Activated CD4-positive, alpha-beta memory T cell treated with anti-CD3 and anti-CD28 coated beads, Interleukin-2, amount 10 ng/mL, durations not matched to agents 7 days and 5 days (primary cell): Measurements from ENCODE around the gene CNOT6. TPM values are rescaled to one million over a fixed set of nuclear protein-coding genes. Genes with fewer than 3 reads are reported as not detected.

Experiments used
- CTCF ChIA-PET: fragments of 350-600 bp; sonication (Branson Sonifier 250); formaldehyde crosslinking; loops from one replicate; lab custom pipeline; 2021; ENCODE audit warnings: antibody characterized with exemption, inconsistent platforms; lab: Charles Lee
- POLR2A ChIA-PET: fragments of 350-600 bp; sonication (Branson Sonifier 250); formaldehyde crosslinking; loops from one replicate; lab custom pipeline; 2021; ENCODE audit warnings: antibody characterized with exemption; lab: Charles Lee
- DNase-seq: peaks from one replicate; pipeline ENCODE4 v3.0.0-alpha.2; 2020
- H3K27ac Mint-ChIP-seq: one replicate; pipeline ENCODE4 v1.8.0; 2021; ENCODE audit warnings: mild to moderate bottlenecking, mixed read lengths
- H3K27me3 Mint-ChIP-seq: one replicate; pipeline ENCODE4 v1.8.0; 2021; ENCODE audit warnings: mixed read lengths
- H3K36me3 Mint-ChIP-seq: one replicate; pipeline ENCODE4 v1.8.0; 2021; ENCODE audit warnings: low read depth, mixed read lengths
- H3K4me1 Mint-ChIP-seq: one replicate; pipeline ENCODE4 v1.8.0; 2021; ENCODE audit warnings: mixed read lengths
- H3K4me3 Mint-ChIP-seq: one replicate; pipeline ENCODE4 v1.8.0; 2021; ENCODE audit warnings: mild to moderate bottlenecking, mixed read lengths
- H3K9me3 Mint-ChIP-seq: one replicate; pipeline ENCODE4 v1.8.0; 2021; ENCODE audit warnings: mixed read lengths
- total RNA-seq, 2 experiments: library from RNA; stranded (reverse); gene quantifications; one replicate each; pipeline ENCODE4 v1.2.3, GENCODE V29; 2021

Gene CNOT6
- total RNA-seq, 2 experiments from 2014 or later: 34.9 to 36.2 TPM

- no peak overlapping the region for H3K4me3 Mint-ChIP-seq
- H3K27ac Mint-ChIP-seq: no peak overlapping the region
- H3K4me1 Mint-ChIP-seq: no peaks in the 10 kb centered on the region
- POLR2A ChIA-PET: no interaction called here
- H3K9me3 Mint-ChIP-seq: no peaks in the 10 kb centered on the region
- no peaks in the 10 kb centered on the region for H3K36me3 Mint-ChIP-seq
- H3K27me3 Mint-ChIP-seq: peaks cover 3% of the 10 kb centered on the region
- DNase-seq: no peak
- CTCF ChIA-PET: no interaction called here
Observed at GRCh38 chr5:180613814-180614188, 119.6 kb downstream of the CNOT6 start.

DNA sequence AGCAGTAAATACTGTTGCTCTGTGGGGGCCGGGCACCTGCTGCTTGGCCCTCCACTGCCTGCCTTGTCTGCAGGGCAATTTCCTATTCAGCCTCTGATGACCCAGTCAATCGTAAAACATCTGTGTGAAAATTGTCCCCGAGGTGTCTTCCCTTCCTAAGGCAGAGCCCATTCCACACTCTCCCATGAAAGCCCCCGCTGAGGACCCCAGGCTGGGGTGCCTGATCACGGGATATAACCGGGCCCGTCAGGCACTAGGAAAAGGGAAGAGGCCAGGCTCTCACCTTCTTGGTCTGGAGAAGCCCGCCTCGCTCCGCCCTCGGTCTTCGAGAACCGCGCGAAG, 124.3 kb downstream of the CNOT6 start:
- Mint-ChIP-seq H3K4me3 (no peak overlapping the region), H3K36me3 (no peaks in the 10 kb centered on the region), H3K9me3 (no peaks in the 10 kb centered on the region), H3K4me1 (no peaks in the 10 kb centered on the region), H3K27ac (no peak overlapping the region), H3K27me3 (peaks cover 3% of the 10 kb centered on the region)
- CTCF ChIA-PET: interaction anchor here (1.0 to 1.4 kb wide), 3 partner anchors 12 to 102 kb away, joined by 3 to 5 read pairs (median 3); no protein-coding TSS in a partner anchor
- no peak for DNase-seq
- POLR2A ChIA-PET: no interaction called here

DNA sequence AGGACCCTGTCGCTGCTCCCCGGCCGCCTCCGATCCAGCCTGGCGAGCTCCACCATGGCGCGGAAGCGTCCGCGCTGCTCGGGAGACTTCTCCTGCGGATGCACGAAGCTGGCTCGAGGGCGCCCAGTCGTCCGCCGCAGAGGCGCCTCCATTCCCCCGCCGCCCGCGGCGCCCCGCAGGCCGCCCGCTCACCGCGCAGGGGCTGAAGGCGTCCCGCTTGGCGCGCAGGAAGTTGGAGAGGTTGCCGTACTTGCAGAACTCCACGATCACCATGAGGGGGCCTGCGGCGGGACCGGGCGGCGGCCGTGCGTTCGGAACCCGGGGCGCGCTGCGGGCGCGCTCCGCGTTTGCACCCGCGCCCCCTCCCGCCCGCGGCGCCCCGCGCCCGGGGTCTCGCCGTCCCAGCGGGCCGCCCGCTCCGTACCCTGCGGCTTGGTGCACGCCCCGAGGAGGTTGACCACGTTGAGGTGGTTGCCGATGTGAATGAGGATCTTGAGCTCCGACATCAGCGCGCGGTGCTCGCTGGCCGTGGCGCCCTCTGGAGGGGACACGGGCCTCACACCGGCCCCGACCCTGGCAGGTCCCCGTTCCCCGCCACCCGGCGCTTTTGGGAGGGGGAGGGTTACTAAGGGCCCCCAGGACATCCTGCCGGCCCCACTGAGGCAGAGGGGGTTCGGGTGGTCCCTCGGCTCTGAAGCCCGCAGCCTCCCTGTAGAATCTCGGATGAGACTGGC, 124.8 kb downstream of the CNOT6 start:
- Mint-ChIP-seq H3K4me1 (peaks cover 2% of the 10 kb centered on the region), H3K36me3 (no peaks in the 10 kb centered on the region), H3K9me3 (no peaks in the 10 kb centered on the region), H3K27ac (no peak overlapping the region), H3K4me3 (no peak overlapping the region), H3K27me3 (peaks cover 3% of the 10 kb centered on the region)
- peak; percentile 40 for DNase-seq
- POLR2A ChIA-PET: no interaction called here
- CTCF ChIA-PET: interaction anchor here (1.0 to 1.4 kb wide), 3 partner anchors 12 to 102 kb away, joined by 3 to 5 read pairs (median 3); no protein-coding TSS in a partner anchor

DNA sequence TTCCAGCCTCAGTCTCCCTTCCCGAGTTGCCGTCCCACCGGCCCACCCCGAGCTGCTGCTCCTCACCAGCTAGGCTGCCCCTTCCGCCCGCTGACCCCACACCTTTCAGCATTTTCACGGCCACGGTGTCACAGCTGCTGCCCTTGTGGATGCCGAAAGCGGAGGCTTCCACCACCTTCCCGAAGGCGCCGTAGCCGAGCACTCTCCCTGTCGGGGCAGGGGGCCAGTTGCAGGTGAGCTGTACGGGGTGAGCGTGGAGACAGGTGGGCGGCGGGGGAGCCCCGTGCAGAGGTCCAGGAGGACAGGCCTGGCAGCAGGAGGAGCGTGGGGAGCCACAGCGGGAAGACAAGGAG, 125.4 kb downstream of the CNOT6 start:
- no peak overlapping the region for H3K4me3 Mint-ChIP-seq
- no peaks in the 10 kb centered on the region for H3K36me3 Mint-ChIP-seq
- CTCF ChIA-PET: interaction anchor here (1.1 to 1.4 kb wide), 2 partner anchors 13 to 101 kb away, joined by 3 to 5 read pairs; no protein-coding TSS in a partner anchor

GRCh38 chr5:180620014-180620413, 125.8 kb downstream of the CNOT6 start:
- no peaks in the 10 kb centered on the region for H3K36me3 Mint-ChIP-seq
- no peaks in the 10 kb centered on the region for H3K9me3 Mint-ChIP-seq
- ChIA-PET CTCF (no interaction called here), POLR2A (no interaction called here)
- no peak for DNase-seq
- peaks cover 4% of the 10 kb centered on the region for H3K4me1 Mint-ChIP-seq
- H3K27ac Mint-ChIP-seq: no peak overlapping the region
- no peak overlapping the region for H3K4me3 Mint-ChIP-seq
- H3K27me3 Mint-ChIP-seq: peaks cover 3% of the 10 kb centered on the region

More for the DNA sequence above, 125.4 kb downstream of the CNOT6 start:
- no peak for DNase-seq
- H3K9me3 Mint-ChIP-seq: no peaks in the 10 kb centered on the region
- no peak overlapping the region for H3K27ac Mint-ChIP-seq
- POLR2A ChIA-PET: no interaction called here
- H3K27me3 Mint-ChIP-seq: peaks cover 3% of the 10 kb centered on the region
- peaks cover 2% of the 10 kb centered on the region for H3K4me1 Mint-ChIP-seq

- H3K36me3 Mint-ChIP-seq: no peaks in the 10 kb centered on the region
- ChIA-PET POLR2A (no interaction called here), CTCF (no interaction called here)
- no peak overlapping the region for H3K4me3 Mint-ChIP-seq
- H3K27me3 Mint-ChIP-seq: peaks cover 3% of the 10 kb centered on the region
- H3K4me1 Mint-ChIP-seq: peaks cover 4% of the 10 kb centered on the region
- DNase-seq: no peak
- no peaks in the 10 kb centered on the region for H3K9me3 Mint-ChIP-seq
- H3K27ac Mint-ChIP-seq: no peak overlapping the region
Observed at GRCh38 chr5:180621311-180621710, 127.1 kb downstream of the CNOT6 start.

DNA sequence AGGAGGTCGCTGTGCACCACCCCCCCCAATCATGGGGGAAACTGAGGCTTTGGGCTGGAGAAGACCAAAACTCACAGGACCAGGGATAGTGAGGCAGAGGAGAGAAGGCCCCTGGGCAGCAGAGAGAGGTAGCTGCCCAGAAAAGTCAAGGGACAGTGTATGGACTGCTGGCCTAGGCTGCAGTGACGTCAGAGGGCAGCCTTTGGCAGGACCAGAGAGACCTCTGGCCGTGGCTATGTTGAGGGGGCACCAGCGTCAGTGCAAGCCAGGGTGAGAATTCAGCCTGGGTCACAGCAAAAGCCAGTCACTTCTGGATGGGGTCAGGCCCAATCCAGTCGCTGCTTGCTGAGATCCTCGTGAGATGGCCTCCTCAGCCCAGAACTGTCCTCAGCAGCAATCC, 128.7 kb downstream of the CNOT6 start:
- POLR2A ChIA-PET: no interaction called here
- Mint-ChIP-seq H3K36me3 (no peaks in the 10 kb centered on the region), H3K4me3 (no peak overlapping the region), H3K27ac (no peak overlapping the region), H3K4me1 (peaks cover 4% of the 10 kb centered on the region), H3K27me3 (peaks cover 3% of the 10 kb centered on the region), H3K9me3 (no peaks in the 10 kb centered on the region)
- CTCF ChIA-PET: no interaction called here
- no peak for DNase-seq

- H3K36me3 Mint-ChIP-seq: no peaks in the 10 kb centered on the region
- H3K27me3 Mint-ChIP-seq: peaks cover 2% of the 10 kb centered on the region
- no peak overlapping the region for H3K27ac Mint-ChIP-seq
- DNase-seq: no peak
- ChIA-PET CTCF (no interaction called here), POLR2A (no interaction called here)
- H3K4me1 Mint-ChIP-seq: peaks cover 4% of the 10 kb centered on the region
- no peaks in the 10 kb centered on the region for H3K9me3 Mint-ChIP-seq
- H3K4me3 Mint-ChIP-seq: no peak overlapping the region
Observed at GRCh38 chr5:180623411-180623834, 129.2 kb downstream of the CNOT6 start.

DNA sequence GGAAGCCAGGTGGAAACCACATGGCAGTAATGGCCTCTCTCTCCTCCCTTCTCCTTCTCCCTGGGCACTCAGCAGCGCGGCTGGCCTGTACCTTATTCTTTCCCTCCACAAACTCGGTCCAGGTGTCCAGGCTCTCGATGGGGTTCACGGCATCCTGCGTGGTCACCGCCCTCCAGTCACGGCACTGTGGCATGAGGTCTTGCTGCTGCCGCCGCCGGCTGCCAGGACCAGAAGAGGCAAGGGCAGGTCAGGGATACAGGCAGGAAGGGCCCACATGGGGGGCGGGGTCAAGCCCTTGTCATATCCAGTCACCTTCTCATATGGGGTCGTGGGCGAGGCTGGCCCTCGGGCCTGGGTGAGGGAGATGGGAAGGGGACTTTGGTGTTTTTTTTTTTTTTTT, 129.7 kb downstream of the CNOT6 start:
- DNase-seq: no peak
- H3K36me3 Mint-ChIP-seq: no peaks in the 10 kb centered on the region
- H3K27me3 Mint-ChIP-seq: no peaks in the 10 kb centered on the region
- ChIA-PET POLR2A (no interaction called here), CTCF (no interaction called here)
- no peak overlapping the region for H3K27ac Mint-ChIP-seq
- H3K4me1 Mint-ChIP-seq: peaks cover 4% of the 10 kb centered on the region
- no peaks in the 10 kb centered on the region for H3K9me3 Mint-ChIP-seq
- H3K4me3 Mint-ChIP-seq: no peak overlapping the region

- ChIA-PET POLR2A (no interaction called here), CTCF (no interaction called here)
Observed at GRCh38 chr5:180624587-180624986, 130.4 kb downstream of the CNOT6 start.

DNA sequence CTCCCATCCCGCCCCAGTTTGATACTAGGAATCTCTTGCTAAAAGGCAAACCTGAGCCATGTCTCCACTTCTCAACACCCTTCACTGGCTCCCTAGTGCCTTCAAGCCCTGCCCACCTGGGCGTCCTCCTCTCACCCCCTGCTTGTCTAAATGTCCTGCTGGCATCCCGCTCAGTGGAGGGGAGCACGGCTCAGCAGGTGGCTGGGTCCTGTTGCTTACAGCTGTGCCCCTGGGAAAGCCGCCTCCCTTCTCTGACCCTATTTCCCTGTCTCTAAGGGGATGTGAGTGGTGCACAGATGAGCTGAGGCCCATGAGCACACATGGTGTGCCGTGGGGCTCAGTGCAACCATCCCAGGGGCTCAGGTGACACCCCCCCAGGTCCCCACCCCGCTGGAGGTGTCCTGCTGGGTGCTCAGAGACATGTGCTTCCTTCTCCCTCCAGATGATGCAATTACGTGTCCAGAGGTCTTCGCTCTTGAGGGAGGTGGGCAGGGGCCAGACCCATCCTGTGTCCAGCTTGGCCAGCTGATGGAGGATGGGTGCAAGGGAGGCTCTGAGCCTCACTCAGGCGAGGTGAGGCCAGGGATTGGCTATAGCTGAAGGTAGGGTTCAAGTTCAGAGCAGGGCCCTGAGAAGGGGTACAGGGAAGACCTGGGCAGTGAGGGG, 131.1 kb downstream of the CNOT6 start:
- H3K9me3 Mint-ChIP-seq: no peaks in the 10 kb centered on the region
- no peaks in the 10 kb centered on the region for H3K27me3 Mint-ChIP-seq
- ChIA-PET CTCF (no interaction called here), POLR2A (no interaction called here)
- peaks cover 4% of the 10 kb centered on the region for H3K4me1 Mint-ChIP-seq
- H3K36me3 Mint-ChIP-seq: no peaks in the 10 kb centered on the region
- no peak for DNase-seq
- no peak overlapping the region for H3K27ac Mint-ChIP-seq
- no peak overlapping the region for H3K4me3 Mint-ChIP-seq

More at GRCh38 chr5:180624587-180624986, 130.4 kb downstream of the CNOT6 start:
- DNase-seq: no peak
- no peak overlapping the region for H3K4me3 Mint-ChIP-seq
- no peak overlapping the region for H3K27ac Mint-ChIP-seq
- peaks cover 4% of the 10 kb centered on the region for H3K4me1 Mint-ChIP-seq
- H3K9me3 Mint-ChIP-seq: no peaks in the 10 kb centered on the region
- no peaks in the 10 kb centered on the region for H3K36me3 Mint-ChIP-seq
- H3K27me3 Mint-ChIP-seq: no peaks in the 10 kb centered on the region

- POLR2A ChIA-PET: no interaction called here
- Mint-ChIP-seq H3K27ac (no peak overlapping the region), H3K36me3 (no peaks in the 10 kb centered on the region)
Observed at GRCh38 chr5:180625791-180626660, 131.8 kb downstream of the CNOT6 start.

More at GRCh38 chr5:180625791-180626660, 131.8 kb downstream of the CNOT6 start:
- Mint-ChIP-seq H3K27me3 (no peaks in the 10 kb centered on the region), H3K9me3 (no peaks in the 10 kb centered on the region), H3K4me3 (no peak overlapping the region), H3K4me1 (peaks cover 4% of the 10 kb centered on the region)
- DNase-seq: no peak
- CTCF ChIA-PET: no interaction called here
